Measurements from ENCODE around the gene JAZF1.

The JAZF1 gene

GRCh38 chr7:28180364-28181147, at the start of gene JAZF1:
Gene JAZF1, minus strand, starts transcription at chr7:28180795.
- peak; percentile 59 for DNase-seq

- no peak for DNase-seq
Observed at GRCh38 chr7:28230261-28230660, 49.7 kb upstream of the JAZF1 start.

GRCh38 chr7:28228396-28228795, 47.8 kb upstream of the JAZF1 start:
- no peak for DNase-seq

- DNase-seq: no peak
Observed at GRCh38 chr7:28226003-28226402, 45.4 kb upstream of the JAZF1 start.

- DNase-seq: no peak
Observed at GRCh38 chr7:28225576-28225975, 45.0 kb upstream of the JAZF1 start.

GRCh38 chr7:28224675-28225074, 44.1 kb upstream of the JAZF1 start:
- no peak for DNase-seq

- no peak for DNase-seq
Observed at GRCh38 chr7:28224172-28224571, 43.6 kb upstream of the JAZF1 start.

- DNase-seq: no peak
Observed at GRCh38 chr7:28222636-28223035, 42.0 kb upstream of the JAZF1 start.

- DNase-seq: no peak
Observed at GRCh38 chr7:28219793-28220192, 39.2 kb upstream of the JAZF1 start.

- DNase-seq: no peak
Observed at GRCh38 chr7:28217143-28217542, 36.5 kb upstream of the JAZF1 start.

GRCh38 chr7:28211006-28211405, 30.4 kb upstream of the JAZF1 start:
- DNase-seq: peak; percentile 49

- DNase-seq: no peak
Observed at GRCh38 chr7:28208506-28208905, 27.9 kb upstream of the JAZF1 start.

GRCh38 chr7:28207486-28208158, 27.0 kb upstream of the JAZF1 start:
- no peak for DNase-seq

GRCh38 chr7:28205506-28205905, 24.9 kb upstream of the JAZF1 start:
- no peak for DNase-seq

GRCh38 chr7:28203508-28204240, 23.1 kb upstream of the JAZF1 start:
- no peak for DNase-seq

GRCh38 chr7:28202222-28202621, 21.6 kb upstream of the JAZF1 start:
- DNase-seq: no peak

GRCh38 chr7:28201131-28201530, 20.5 kb upstream of the JAZF1 start:
- no peak for DNase-seq

GRCh38 chr7:28200598-28200997, 20.0 kb upstream of the JAZF1 start:
- no peak for DNase-seq

GRCh38 chr7:28199021-28199510, 18.5 kb upstream of the JAZF1 start:
- no peak for DNase-seq

- no peak for DNase-seq
Observed at GRCh38 chr7:28195910-28196620, 15.5 kb upstream of the JAZF1 start.

GRCh38 chr7:28192786-28193585, 12.4 kb upstream of the JAZF1 start:
- no peak for DNase-seq

- DNase-seq: no peak
Observed at GRCh38 chr7:28191751-28192150, 11.2 kb upstream of the JAZF1 start.

All from stimulated activated CD4-positive, alpha-beta T cell treated with anti-CD3 and anti-CD28 coated beads, Interleukin-15, amount 100 ng/mL, for 24 hours (primary cell).